HG02678 (cell line): Measurements from ENCODE around the gene RIMS3.
"Not testable (repeated sequence)": the region's sequence is repeated elsewhere in the genome, so short reads cannot be mapped to it uniquely, and the experiment has no call there.

ENCODE experiments used
- ATAC-seq: cut with Tn5 transposase; IDR thresholded peaks from one replicate; pipeline ENCODE4 v1.9.1; 2021; ENCODE audit warnings: mild to moderate bottlenecking, moderate library complexity; ENCODE audit not compliant: unreplicated experiment

RIMS3 gene

GRCh38 chr1:40595623-40596022, 69.9 kb downstream of the RIMS3 start:
- no peak for ATAC-seq

GRCh38 chr1:40594187-40594531, 71.3 kb downstream of the RIMS3 start:
- ATAC-seq, result no peak

GRCh38 chr1:40593449-40594186, 71.9 kb downstream of the RIMS3 start:
- ATAC-seq, result no peak

- no peak for ATAC-seq
Observed at GRCh38 chr1:40592107-40592803, 73.2 kb downstream of the RIMS3 start.

GRCh38 chr1:40588586-40588985, 76.9 kb downstream of the RIMS3 start:
- ATAC-seq, result no peak

GRCh38 chr1:40583980-40584379, 81.5 kb downstream of the RIMS3 start:
- ATAC-seq, result no peak

- no peak for ATAC-seq
Observed at GRCh38 chr1:40582116-40582515, 83.4 kb downstream of the RIMS3 start.

GRCh38 chr1:40575336-40575735, 90.1 kb downstream of the RIMS3 start:
- no peak for ATAC-seq

- not testable (repeated sequence) for ATAC-seq
Observed at GRCh38 chr1:40574805-40575204, 90.7 kb downstream of the RIMS3 start.
